ENCODE data around the gene MTAP.

MTAP gene

DNA sequence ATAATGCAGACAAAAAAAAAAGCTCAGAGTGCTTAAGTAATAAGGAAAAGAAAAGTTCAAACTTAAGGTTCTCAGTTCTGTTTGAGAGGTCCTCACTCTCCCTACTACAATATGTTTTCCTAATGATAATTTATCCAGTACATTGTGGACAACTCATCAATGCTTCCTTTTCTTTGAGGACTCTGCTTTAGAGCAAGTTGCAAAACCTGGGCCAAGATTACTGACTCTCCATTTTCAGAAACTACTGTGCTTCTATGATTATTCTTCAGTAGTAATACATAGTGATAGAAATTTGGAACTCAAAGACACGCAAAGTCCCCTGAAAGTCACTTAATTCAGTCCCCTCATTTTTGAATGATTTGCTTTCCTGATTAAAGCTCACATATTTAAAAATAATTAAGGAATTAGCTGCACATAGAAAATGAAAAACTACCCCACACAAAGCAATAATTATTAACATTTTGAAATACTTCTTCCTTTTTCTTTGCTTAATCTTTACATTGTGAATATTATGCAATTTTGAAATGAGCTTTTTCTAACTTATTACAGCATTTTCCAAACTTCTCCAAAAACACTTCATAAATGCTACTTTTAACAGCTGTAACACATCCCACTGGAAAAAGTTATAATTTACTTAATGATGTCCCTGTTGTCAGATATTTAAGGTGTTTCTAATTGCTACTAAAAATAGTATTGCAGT lies 180.6 kb downstream of the MTAP start:
- no peak overlapping the region for H3K4me3 ChIP-seq
- H3K27me3 ChIP-seq (ENCODE audit: low read depth), result no peaks in the 10 kb centered on the region
- H3K9me3 ChIP-seq, result no peaks in the 10 kb centered on the region
- DNase-seq (ENCODE audit: low spot score in 2 of 2), result no peak
- no peaks in the 10 kb centered on the region for H3K36me3 ChIP-seq (replicated peaks)
- peaks cover 27% of the 10 kb centered on the region for H3K4me1 ChIP-seq
- in situ Hi-C loops (cut with MboI; ENCODE audit: low sequenced_read_pairs), result loop anchor here (25.0 kb wide), 1 partner anchor 454 kb away; the partner anchor contains the start of gene DMRTA1

DNA sequence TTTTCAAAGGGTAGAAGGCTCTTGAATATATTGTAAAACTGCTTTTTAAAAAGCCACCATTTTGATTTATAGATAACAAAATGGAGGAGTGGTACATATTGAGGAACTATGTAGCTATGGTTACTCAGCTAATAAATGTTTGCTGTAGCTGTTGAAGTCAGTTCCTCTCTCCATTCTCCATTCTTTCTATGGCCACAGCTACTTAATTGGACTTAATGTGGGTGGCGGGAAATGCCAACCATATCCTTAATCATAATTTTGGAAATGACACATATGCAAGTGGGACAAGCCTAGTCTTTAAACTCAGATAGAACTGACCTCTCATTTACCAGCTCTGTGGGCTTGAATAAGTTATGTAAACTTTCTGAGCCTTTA lies 181.1 kb downstream of the MTAP start:
- Histone ChIP-seq H3K27me3 (ENCODE audit: low read depth) (no peaks in the 10 kb centered on the region), H3K4me3 (no peak overlapping the region), H3K4me1 (peaks cover 30% of the 10 kb centered on the region), H3K9me3 (no peaks in the 10 kb centered on the region), H3K36me3 (replicated peaks) (no peaks in the 10 kb centered on the region)
- DNase-seq (ENCODE audit: low spot score in 2 of 2), result no peak
- in situ Hi-C loops (cut with MboI; ENCODE audit: low sequenced_read_pairs), result loop anchor here (25.0 kb wide), 1 partner anchor 454 kb away; the partner anchor contains the start of gene DMRTA1

DNA sequence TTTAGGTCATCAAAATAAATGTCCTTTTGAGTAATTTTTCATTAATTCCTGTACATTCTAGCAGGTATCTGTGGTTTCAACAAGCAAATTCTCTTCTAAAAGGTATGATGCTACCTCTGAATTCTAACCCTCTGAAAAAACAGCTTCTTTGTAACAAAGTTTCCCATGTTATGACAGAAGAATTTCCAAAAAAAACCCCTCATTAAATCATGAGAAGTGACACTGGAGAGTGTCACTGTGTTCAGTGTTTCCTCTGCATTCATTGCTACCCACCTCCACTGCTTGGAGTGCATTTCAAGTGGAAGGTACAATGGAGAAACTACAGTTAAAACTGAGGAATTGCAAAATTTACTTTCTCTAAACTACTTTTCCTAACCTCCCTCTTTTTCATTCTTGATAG lies 181.7 kb downstream of the MTAP start:
- no peak for DNase-seq (ENCODE audit: low spot score in 2 of 2)
- in situ Hi-C loops (cut with MboI; ENCODE audit: low sequenced_read_pairs), result loop anchor here (25.0 kb wide), 1 partner anchor 453 kb away; the partner anchor contains the start of gene DMRTA1
- H3K27me3 ChIP-seq (ENCODE audit: low read depth), result no peaks in the 10 kb centered on the region
- 0 out of 2 replicates have a peak, but pooled peaks cover 1% of the 10 kb centered on the region for H3K36me3 ChIP-seq (replicated peaks)
- no peaks in the 10 kb centered on the region for H3K9me3 ChIP-seq
- H3K4me3 ChIP-seq, result no peak overlapping the region
- peaks cover 35% of the 10 kb centered on the region for H3K4me1 ChIP-seq

DNA sequence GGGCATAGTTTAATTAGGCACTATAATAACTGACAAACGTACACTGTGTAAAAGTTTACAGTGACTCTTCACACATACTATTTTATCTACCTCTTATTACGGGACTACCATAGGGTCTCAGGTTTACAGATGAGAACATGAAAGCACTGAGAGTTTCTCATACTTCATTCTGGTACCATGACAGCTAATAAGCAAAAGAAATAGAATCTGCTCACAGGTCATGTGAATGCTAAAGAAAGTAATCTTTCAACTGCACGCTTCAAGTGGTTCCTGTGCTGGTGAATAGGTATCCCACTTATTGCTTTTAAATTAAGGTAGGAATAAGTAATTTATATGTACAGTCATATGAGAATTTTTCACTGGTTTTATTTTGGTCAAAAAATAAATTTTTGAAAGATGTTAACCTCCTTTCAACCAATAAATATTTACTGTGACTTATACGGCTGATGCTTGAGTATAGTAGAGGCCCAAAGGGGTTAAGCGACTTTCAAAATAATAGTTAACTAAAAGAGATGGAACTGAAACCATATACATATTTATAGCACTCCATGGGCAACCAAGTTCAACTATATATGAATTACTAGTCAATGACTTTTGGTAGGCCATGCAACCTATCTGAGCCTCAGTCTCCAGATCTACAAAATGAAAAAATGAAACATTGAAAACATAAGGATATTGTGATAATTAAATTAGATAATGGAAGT lies 183.7 kb downstream of the MTAP start:
- in situ Hi-C loops (cut with MboI; ENCODE audit: low sequenced_read_pairs), result loop anchor here (25.0 kb wide), 1 partner anchor 451 kb away; the partner anchor contains the start of gene DMRTA1
- Histone ChIP-seq H3K27me3 (ENCODE audit: low read depth) (no peaks in the 10 kb centered on the region), H3K36me3 (replicated peaks) (0 out of 2 replicates have a peak, but pooled peaks cover 4% of the 10 kb centered on the region), H3K4me3 (no peak overlapping the region), H3K4me1 (peaks cover 45% of the 10 kb centered on the region), H3K9me3 (no peaks in the 10 kb centered on the region)
- no peak for DNase-seq (ENCODE audit: low spot score in 2 of 2)
